Stimulated activated CD8-positive, alpha-beta memory T cell treated with anti-CD3 and anti-CD28 coated beads, Interleukin-15, amount 100 ng/mL, for 24 hours (primary cell): ENCODE measurements around the gene NCOR2.

ENCODE experiments used
- DNase-seq: peaks from one replicate; pipeline ENCODE4 v3.0.0-alpha.2; 2020; ENCODE audit warnings: low read depth

NCOR2 gene

GRCh38 chr12:124525927-124526692 lies 41.3 kb downstream of the NCOR2 start:
- DNase-seq: no peak

GRCh38 chr12:124525455-124525854 lies 42.0 kb downstream of the NCOR2 start:
- no peak for DNase-seq

GRCh38 chr12:124524231-124524925 lies 43.0 kb downstream of the NCOR2 start:
- DNase-seq: no peak

GRCh38 chr12:124523071-124523470 lies 44.3 kb downstream of the NCOR2 start:
- no peak for DNase-seq

GRCh38 chr12:124520907-124521306 lies 46.5 kb downstream of the NCOR2 start:
- no peak for DNase-seq

- DNase-seq: no peak
Measured at GRCh38 chr12:124520265-124520701, 47.1 kb downstream of the NCOR2 start.

- DNase-seq: no peak
Measured at GRCh38 chr12:124519746-124520145, 47.7 kb downstream of the NCOR2 start.

GRCh38 chr12:124518051-124518932 lies 49.1 kb downstream of the NCOR2 start:
- no peak for DNase-seq
